ENCODE measurements around the gene MAU2.
"Not testable (repeated sequence)": the region's sequence is repeated elsewhere in the genome, so short reads cannot be mapped to it uniquely, and the experiment has no call there.

MAU2 gene

DNA sequence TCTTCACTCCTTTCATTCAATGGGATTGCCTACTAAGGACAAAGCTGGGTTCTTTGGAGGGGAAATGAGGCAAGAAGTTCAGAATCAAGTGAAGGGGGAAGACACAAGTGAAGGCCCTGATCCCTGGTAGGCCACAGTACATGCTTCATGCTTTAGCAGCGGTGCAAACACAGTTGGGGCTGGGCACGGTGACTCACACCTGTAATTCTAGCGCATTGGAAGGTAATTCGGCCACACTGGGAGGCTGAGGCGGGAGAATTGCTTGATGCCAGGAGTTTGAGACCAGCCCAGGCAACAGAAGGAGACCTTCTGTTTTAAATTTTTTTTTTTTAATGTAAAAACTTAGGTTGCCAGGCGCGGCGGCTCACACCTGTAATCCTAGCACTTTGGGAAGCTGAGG, 61.5 kb downstream of the MAU2 start:
- Mint-ChIP-seq H3K4me3 (no peak overlapping the region), H3K36me3 (ENCODE audit: insufficient read depth) (peaks cover 7% of the 10 kb centered on the region), H3K4me1 (peaks cover 15% of the 10 kb centered on the region), H3K9me3 (no peaks in the 10 kb centered on the region), H3K27me3 (no peaks in the 10 kb centered on the region), H3K27ac (ENCODE audit: low read depth) (no peak overlapping the region)
- no peak for DNase-seq (ENCODE audit: low spot score in 2 of 2)
- no peak for ATAC-seq (replicated peaks; ENCODE audit: extremely low read depth, poor library complexity, severe bottlenecking)

GRCh38 chr19:19384486-19384885, 63.9 kb downstream of the MAU2 start:
- DNase-seq (ENCODE audit: low spot score in 2 of 2) (no peak), ATAC-seq (replicated peaks; ENCODE audit: extremely low read depth, poor library complexity, severe bottlenecking) (no peak)
- Mint-ChIP-seq H3K27ac (ENCODE audit: low read depth) (no peak overlapping the region), H3K36me3 (ENCODE audit: insufficient read depth) (peaks cover 7% of the 10 kb centered on the region), H3K9me3 (no peaks in the 10 kb centered on the region), H3K4me3 (peak overlapping the region; percentile 100), H3K4me1 (peaks cover 34% of the 10 kb centered on the region), H3K27me3 (no peaks in the 10 kb centered on the region)

GRCh38 chr19:19385131-19385895, 64.7 kb downstream of the MAU2 start:
- Mint-ChIP-seq H3K4me1 (peaks cover 42% of the 10 kb centered on the region), H3K4me3 (peak overlapping the region; percentile 100), H3K27me3 (no peaks in the 10 kb centered on the region), H3K9me3 (no peaks in the 10 kb centered on the region), H3K36me3 (ENCODE audit: insufficient read depth) (peaks cover 7% of the 10 kb centered on the region), H3K27ac (ENCODE audit: low read depth) (peak overlapping the region; percentile 100)
- peak; percentile 97 to 99 for DNase-seq (ENCODE audit: low spot score in 2 of 2)
- ATAC-seq (replicated peaks; ENCODE audit: extremely low read depth, poor library complexity, severe bottlenecking) = peak; percentile 92

DNA sequence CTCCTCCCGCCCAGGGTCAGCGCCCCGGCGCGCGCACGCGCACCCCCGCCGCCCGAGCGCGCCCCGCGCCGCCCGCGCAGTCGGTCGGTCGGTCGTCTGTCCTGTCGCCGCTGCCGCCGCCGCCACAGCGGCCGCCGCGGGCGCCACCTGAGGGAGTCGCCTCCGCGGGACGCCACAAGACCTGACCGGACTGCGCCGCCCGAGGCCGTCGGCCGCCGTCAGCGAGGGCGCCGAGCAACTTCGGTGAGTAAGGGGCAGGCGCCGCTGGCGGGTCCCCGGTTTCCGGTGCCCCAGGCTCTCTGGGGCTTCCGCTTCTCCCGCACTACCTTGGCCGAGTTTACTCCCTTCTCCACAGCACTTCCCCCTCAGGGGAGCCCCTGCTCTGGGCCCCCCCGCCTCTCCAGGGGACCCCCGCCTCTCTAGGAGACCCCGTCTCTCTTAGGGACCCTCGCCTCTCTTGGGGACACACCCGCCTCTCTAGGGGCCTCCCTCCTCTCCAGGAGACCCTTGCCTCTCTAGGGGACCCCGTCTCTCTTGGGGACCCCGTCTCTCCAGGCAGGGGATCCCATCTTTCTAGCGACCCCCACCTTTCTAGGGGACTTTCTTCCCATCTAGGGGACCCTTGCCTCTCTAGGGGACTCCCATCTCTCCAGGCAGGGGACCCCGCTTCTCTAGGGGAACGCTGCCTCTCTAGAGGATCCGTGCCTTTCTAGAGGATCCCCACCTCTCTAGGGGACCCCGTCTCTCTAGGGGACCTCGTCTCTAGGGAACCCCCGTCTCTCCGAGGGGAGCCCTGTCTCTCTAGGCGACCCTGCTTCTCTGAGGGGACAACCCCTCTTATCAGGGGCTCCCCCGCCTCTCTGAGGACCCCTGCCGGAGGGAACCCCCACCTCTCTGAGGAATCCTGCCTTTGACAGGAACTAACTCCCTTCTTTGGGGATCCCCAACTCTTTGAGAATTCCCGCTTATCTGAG, 65.6 kb downstream of the MAU2 start:
- Mint-ChIP-seq H3K9me3 (no peaks in the 10 kb centered on the region), H3K27me3 (no peaks in the 10 kb centered on the region), H3K36me3 (ENCODE audit: insufficient read depth) (peaks cover 7% of the 10 kb centered on the region), H3K4me1 (peaks cover 51% of the 10 kb centered on the region), H3K27ac (ENCODE audit: low read depth) (peak overlapping the region; percentile 100), H3K4me3 (peak overlapping the region; percentile 100)
- peak; percentile 21 for ATAC-seq (replicated peaks; ENCODE audit: extremely low read depth, poor library complexity, severe bottlenecking)
- peak in 1 of 2 donors; percentile 36 for DNase-seq (ENCODE audit: low spot score in 2 of 2)

- Mint-ChIP-seq H3K9me3 (no peaks in the 10 kb centered on the region), H3K4me3 (peak overlapping the region; percentile 100), H3K27ac (ENCODE audit: low read depth) (peak overlapping the region; percentile 100), H3K27me3 (no peaks in the 10 kb centered on the region), H3K4me1 (peaks cover 56% of the 10 kb centered on the region), H3K36me3 (ENCODE audit: insufficient read depth) (peaks cover 7% of the 10 kb centered on the region)
- DNase-seq (ENCODE audit: low spot score in 2 of 2) (no peak), ATAC-seq (replicated peaks; ENCODE audit: extremely low read depth, poor library complexity, severe bottlenecking) (no peak)
Measured at GRCh38 chr19:19387108-19387507, 66.5 kb downstream of the MAU2 start.

DNA sequence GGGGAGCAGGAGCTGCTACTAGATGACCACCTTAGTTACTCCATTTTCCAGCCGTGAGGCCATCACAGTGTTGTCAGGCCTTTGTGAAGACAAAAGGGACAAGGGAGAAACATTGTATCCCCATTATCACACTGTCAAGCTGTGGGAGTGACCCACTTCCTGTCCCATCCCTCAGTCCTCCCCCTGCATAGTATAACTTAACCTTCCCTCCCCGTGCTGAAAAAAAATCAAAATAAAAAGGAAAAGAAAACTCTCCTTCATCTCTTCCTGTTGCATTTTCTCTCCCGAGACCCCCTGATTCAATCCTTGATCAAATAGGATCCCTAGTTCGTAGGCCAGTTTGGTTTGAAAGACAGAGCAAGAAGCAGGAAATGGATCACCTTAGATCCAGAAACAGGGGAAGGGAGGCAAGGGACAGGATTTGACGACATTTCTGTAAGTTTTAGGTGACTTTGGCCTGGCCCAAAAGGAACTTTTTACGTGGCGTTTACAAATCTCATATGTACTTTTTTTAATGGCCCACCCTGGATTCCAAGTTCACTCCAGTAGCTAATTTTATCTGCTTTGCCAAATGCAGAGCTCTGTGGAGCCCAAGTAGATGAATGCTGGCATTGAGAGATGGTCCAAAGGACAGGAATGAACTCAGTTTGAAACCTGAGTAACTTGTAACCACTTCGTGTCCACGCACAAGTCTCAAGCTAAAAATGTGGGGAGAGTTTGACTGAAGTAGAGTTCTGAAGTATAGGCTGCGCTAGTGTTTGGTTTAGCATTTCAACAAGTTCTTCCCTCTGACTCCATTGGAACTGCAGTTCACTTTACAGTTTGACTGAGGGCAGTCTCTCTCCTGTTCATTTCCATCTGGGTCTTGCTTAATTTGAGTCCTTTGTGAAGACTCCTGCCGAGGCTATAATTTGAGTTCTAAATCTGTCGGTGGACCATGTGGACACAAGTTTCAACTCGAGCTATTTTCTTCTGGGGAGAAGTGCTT, 68.2 kb downstream of the MAU2 start:
- Mint-ChIP-seq H3K4me1 (peaks cover 61% of the 10 kb centered on the region), H3K36me3 (ENCODE audit: insufficient read depth) (peaks cover 4% of the 10 kb centered on the region), H3K9me3 (no peaks in the 10 kb centered on the region), H3K27ac (ENCODE audit: low read depth) (peak overlapping the region; percentile 100), H3K27me3 (no peaks in the 10 kb centered on the region), H3K4me3 (peak overlapping the region; percentile 100)
- ATAC-seq (replicated peaks; ENCODE audit: extremely low read depth, poor library complexity, severe bottlenecking) = no peak
- no peak for DNase-seq (ENCODE audit: low spot score in 2 of 2)

DNA sequence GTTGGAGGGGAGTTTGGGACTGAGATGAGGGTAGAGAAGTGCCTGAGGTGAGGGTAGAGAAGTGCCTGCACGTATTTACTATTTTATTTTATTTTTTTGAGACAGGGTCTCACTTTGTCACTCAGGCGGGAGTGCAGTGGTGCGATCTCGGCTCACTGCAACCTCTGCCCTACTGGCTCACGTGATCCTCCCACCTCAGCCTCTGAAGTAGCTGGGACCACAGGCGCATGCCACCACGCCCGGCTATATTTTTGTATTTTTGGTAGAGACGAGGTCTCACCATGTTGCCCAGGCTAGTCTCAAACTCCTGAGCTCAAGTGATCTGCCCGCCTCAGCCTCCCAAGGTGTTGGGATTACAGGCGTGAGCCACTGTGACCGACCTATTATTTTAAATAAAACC, 69.1 kb downstream of the MAU2 start:
- not testable (repeated sequence) for DNase-seq (ENCODE audit: low spot score in 2 of 2); H3K27me3 Mint-ChIP-seq; H3K9me3 Mint-ChIP-seq; H3K36me3 Mint-ChIP-seq (ENCODE audit: insufficient read depth); ATAC-seq (replicated peaks; ENCODE audit: extremely low read depth, poor library complexity, severe bottlenecking)
- peak overlapping the region; percentile 100 for H3K4me3 Mint-ChIP-seq
- peak overlapping the region; percentile 38 for H3K27ac Mint-ChIP-seq (ENCODE audit: low read depth)
- H3K4me1 Mint-ChIP-seq = peaks cover 66% of the 10 kb centered on the region

GRCh38 chr19:19394333-19394732, 73.7 kb downstream of the MAU2 start:
- DNase-seq (ENCODE audit: low spot score in 2 of 2); H3K9me3 Mint-ChIP-seq; H3K27me3 Mint-ChIP-seq; H3K36me3 Mint-ChIP-seq (ENCODE audit: insufficient read depth); ATAC-seq (replicated peaks; ENCODE audit: extremely low read depth, poor library complexity, severe bottlenecking): not testable (repeated sequence)
- Mint-ChIP-seq H3K27ac (ENCODE audit: low read depth) (peak overlapping the region; percentile 77), H3K4me1 (peaks cover 39% of the 10 kb centered on the region), H3K4me3 (peak overlapping the region; percentile 38)

- H3K27ac Mint-ChIP-seq (ENCODE audit: low read depth) = no peak overlapping the region
- no peak for DNase-seq (ENCODE audit: low spot score in 2 of 2)
- ATAC-seq (replicated peaks; ENCODE audit: extremely low read depth, poor library complexity, severe bottlenecking) = no peak
- peaks cover 28% of the 10 kb centered on the region for H3K4me1 Mint-ChIP-seq
- H3K9me3 Mint-ChIP-seq = no peaks in the 10 kb centered on the region
- no peaks in the 10 kb centered on the region for H3K27me3 Mint-ChIP-seq
- peaks cover 5% of the 10 kb centered on the region for H3K36me3 Mint-ChIP-seq (ENCODE audit: insufficient read depth)
- no peak overlapping the region for H3K4me3 Mint-ChIP-seq
Measured at GRCh38 chr19:19399733-19400433, 79.3 kb downstream of the MAU2 start.

DNA sequence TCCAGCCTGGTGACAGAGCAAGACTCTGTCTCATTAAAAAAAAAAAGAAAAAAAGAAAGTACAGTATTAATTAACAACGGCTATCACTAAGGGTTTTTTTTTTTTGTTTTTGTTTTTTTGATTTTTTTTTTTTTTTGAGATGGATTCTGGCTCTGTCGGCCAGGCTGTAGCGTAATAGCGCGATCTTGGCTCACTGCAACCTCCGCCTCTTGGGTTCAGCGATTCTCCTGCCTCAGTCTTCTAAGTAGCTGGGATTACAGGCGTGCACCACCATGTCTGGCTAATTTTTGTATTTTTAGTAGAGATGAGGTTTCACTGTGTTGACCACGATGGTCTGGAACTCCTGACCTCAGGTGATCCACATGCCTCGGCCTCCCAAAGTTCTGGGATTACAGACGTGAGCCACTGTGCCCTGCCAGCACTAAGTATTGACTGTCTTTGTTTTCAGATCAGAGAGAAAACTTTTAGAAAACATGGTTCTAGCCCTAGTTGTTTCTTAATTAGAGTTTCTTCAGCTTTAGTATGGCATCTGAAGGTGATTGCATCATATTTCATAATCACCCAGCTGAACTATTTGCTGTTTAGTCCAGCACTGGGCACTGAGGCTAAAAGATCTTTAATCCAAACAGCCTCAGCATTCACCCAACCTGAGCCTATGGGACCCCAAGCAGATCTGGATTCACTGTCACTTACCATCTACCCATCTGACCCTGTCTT, 82.2 kb downstream of the MAU2 start:
- H3K4me3 Mint-ChIP-seq = no peak overlapping the region
- peaks cover 45% of the 10 kb centered on the region for H3K4me1 Mint-ChIP-seq
- no peaks in the 10 kb centered on the region for H3K27me3 Mint-ChIP-seq

GRCh38 chr19:19403373-19403901, 82.8 kb downstream of the MAU2 start:
- no peak for ATAC-seq (replicated peaks; ENCODE audit: extremely low read depth, poor library complexity, severe bottlenecking)
- no peaks in the 10 kb centered on the region for H3K27me3 Mint-ChIP-seq
- H3K4me1 Mint-ChIP-seq = peaks cover 51% of the 10 kb centered on the region

More for the DNA sequence above, 82.2 kb downstream of the MAU2 start:
- no peak for DNase-seq (ENCODE audit: low spot score in 2 of 2)
- Mint-ChIP-seq H3K27ac (ENCODE audit: low read depth) (peak overlapping the region; percentile 2), H3K9me3 (no peaks in the 10 kb centered on the region), H3K36me3 (ENCODE audit: insufficient read depth) (peaks cover 13% of the 10 kb centered on the region)
- ATAC-seq (replicated peaks; ENCODE audit: extremely low read depth, poor library complexity, severe bottlenecking) = no peak

More at GRCh38 chr19:19403373-19403901, 82.8 kb downstream of the MAU2 start:
- Mint-ChIP-seq H3K27ac (ENCODE audit: low read depth) (peak overlapping the region; percentile 2), H3K9me3 (no peaks in the 10 kb centered on the region), H3K4me3 (peak overlapping the region; percentile 95), H3K36me3 (ENCODE audit: insufficient read depth) (peaks cover 13% of the 10 kb centered on the region)
- DNase-seq (ENCODE audit: low spot score in 2 of 2) = no peak
